GM06990 (cell line): ENCODE data around the gene CRTC1.
A peak's percentile ranks its signal among the peaks of the same experiment; 100 is the strongest.

Source experiments
- DNase-seq: peaks from one replicate; pipeline ENCODE4 v3.0.0-alpha.2; 2011; ENCODE audit not compliant: insufficient read length; ENCODE audit errors: extremely low read depth
- H3K27me3 ChIP-seq: replicated peaks from 2 replicates; pipeline ENCODE4 v1.6.0; 2011; ENCODE audit warnings: low read length; ENCODE audit not compliant: control insufficient read depth, insufficient read depth
- H3K36me3 ChIP-seq: 2 replicates; pipeline ENCODE4 v1.5.1; 2011; ENCODE audit warnings: low read length; ENCODE audit not compliant: control insufficient read depth, insufficient read depth
- H3K4me3 ChIP-seq: replicated peaks from 2 replicates; pipeline ENCODE4 v1.5.1; 2011; ENCODE audit warnings: low read depth, mild to moderate bottlenecking, control low read depth, low read length
- TF ChIP-seq, protein P1 (sequence below): IDR thresholded peaks from 2 replicates; pipeline ENCODE4 v1.5.1; 2011; ENCODE audit warnings: low read length, control low read depth, mild to moderate bottlenecking, inconsistent platforms; ENCODE audit not compliant: insufficient read depth, poor library complexity, severe bottlenecking

Gene CRTC1

DNA sequence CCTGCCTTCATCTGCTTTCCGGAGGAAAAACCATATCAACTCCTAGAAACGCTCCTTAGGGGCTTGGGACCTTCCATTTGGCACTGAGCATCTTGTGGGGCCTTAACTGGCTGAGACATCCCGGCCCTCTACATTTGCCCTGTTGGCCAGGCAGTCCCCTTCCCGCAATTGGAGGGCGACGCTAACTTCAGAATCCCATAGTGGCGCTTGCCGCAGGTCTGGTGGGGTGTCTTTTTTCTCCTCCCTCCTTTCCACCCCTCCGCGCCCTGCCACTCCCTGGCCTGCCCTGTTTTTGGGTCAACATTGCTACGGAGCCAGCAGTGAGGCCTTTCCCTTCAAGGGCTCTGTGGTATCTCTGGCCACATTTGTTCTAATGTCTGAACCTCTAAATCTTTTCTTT is 13.6 kb upstream of the CRTC1 start:
- H3K27me3 ChIP-seq: no peaks in the 10 kb centered on the region
- TF ChIP-seq, protein P1, sequence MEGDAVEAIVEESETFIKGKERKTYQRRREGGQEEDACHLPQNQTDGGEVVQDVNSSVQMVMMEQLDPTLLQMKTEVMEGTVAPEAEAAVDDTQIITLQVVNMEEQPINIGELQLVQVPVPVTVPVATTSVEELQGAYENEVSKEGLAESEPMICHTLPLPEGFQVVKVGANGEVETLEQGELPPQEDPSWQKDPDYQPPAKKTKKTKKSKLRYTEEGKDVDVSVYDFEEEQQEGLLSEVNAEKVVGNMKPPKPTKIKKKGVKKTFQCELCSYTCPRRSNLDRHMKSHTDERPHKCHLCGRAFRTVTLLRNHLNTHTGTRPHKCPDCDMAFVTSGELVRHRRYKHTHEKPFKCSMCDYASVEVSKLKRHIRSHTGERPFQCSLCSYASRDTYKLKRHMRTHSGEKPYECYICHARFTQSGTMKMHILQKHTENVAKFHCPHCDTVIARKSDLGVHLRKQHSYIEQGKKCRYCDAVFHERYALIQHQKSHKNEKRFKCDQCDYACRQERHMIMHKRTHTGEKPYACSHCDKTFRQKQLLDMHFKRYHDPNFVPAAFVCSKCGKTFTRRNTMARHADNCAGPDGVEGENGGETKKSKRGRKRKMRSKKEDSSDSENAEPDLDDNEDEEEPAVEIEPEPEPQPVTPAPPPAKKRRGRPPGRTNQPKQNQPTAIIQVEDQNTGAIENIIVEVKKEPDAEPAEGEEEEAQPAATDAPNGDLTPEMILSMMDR: no peak
- DNase-seq: no peak
- H3K4me3 ChIP-seq: no peak overlapping the region
- peaks cover 14% of the 10 kb centered on the region for H3K36me3 ChIP-seq

- no peak for DNase-seq
- no peak overlapping the region for H3K4me3 ChIP-seq
- H3K27me3 ChIP-seq: no peaks in the 10 kb centered on the region
- peaks cover 14% of the 10 kb centered on the region for H3K36me3 ChIP-seq
- TF ChIP-seq, protein P1: no peak
These were observed 13.2 kb upstream of the CRTC1 start for GRCh38 chr19:18670312-18670711.

- TF ChIP-seq, protein P1: no peak
- Histone ChIP-seq H3K36me3 (peaks cover 14% of the 10 kb centered on the region), H3K4me3 (no peak overlapping the region), H3K27me3 (no peaks in the 10 kb centered on the region)
- DNase-seq: no peak
These were observed 12.0 kb upstream of the CRTC1 start for GRCh38 chr19:18671303-18672043.

GRCh38 chr19:18672044-18672451 is 11.4 kb upstream of the CRTC1 start:
- no peak overlapping the region for H3K4me3 ChIP-seq
- DNase-seq: no peak
- peaks cover 14% of the 10 kb centered on the region for H3K36me3 ChIP-seq
- no peaks in the 10 kb centered on the region for H3K27me3 ChIP-seq
- TF ChIP-seq, protein P1: no peak

GRCh38 chr19:18672606-18673337 is 10.7 kb upstream of the CRTC1 start:
- no peak for DNase-seq
- TF ChIP-seq, protein P1: peak; percentile 18
- Histone ChIP-seq H3K27me3 (no peaks in the 10 kb centered on the region), H3K4me3 (no peak overlapping the region), H3K36me3 (peaks cover 11% of the 10 kb centered on the region)
